Coronary artery (tissue), 2 donors: ENCODE results near the gene CRYBA4.
A peak's percentile ranks its signal among the peaks of the same experiment; 100 is the strongest.
"Not testable (repeated sequence)": the region's sequence is repeated elsewhere in the genome, so short reads cannot be mapped to it uniquely, and the experiment has no call there.

ENCODE experiments used
- DNase-seq: peaks from one replicate; pipeline ENCODE4 v3.0.0-alpha.2; 2017; ENCODE audit warnings: low spot score
- H3K27ac ChIP-seq, 2 donors: fragments of 200-600 bp; sonication (generic); one replicate each; pipeline ENCODE4 v1.5.1; 2016 to 2019
- H3K4me3 ChIP-seq: fragments of 200-600 bp; sonication (generic); 2 replicates; pipeline ENCODE4 v1.5.1; 2016; ENCODE audit warnings: mild to moderate bottlenecking, moderate library complexity
- TF ChIP-seq, protein P1 (sequence below): fragments of 200-600 bp; sonication (generic); IDR thresholded peaks from one replicate; pipeline ENCODE4 v1.5.1; 2019; ENCODE audit warnings: antibody characterized with exemption

The CRYBA4 gene

DNA sequence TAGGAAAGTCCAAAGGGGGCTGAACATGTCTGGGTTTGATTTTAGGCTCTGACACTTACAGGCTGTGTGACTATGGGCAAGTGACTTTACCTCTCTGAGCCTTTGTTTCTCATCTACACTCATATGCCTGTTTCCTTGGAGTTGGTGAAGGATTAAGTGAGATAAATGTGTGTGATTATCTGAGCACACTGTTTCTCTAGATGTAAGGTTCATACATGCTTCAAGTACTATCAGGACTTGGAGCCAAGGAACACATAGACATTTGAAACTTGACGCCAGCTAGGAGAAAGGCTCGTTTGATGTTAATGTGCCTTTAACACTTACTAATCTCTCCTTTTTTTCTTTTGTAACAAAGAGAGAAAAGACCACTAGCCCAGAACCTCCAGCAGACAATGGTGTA lies 13.6 kb upstream of the CRYBA4 start:
- TF ChIP-seq, protein P1, sequence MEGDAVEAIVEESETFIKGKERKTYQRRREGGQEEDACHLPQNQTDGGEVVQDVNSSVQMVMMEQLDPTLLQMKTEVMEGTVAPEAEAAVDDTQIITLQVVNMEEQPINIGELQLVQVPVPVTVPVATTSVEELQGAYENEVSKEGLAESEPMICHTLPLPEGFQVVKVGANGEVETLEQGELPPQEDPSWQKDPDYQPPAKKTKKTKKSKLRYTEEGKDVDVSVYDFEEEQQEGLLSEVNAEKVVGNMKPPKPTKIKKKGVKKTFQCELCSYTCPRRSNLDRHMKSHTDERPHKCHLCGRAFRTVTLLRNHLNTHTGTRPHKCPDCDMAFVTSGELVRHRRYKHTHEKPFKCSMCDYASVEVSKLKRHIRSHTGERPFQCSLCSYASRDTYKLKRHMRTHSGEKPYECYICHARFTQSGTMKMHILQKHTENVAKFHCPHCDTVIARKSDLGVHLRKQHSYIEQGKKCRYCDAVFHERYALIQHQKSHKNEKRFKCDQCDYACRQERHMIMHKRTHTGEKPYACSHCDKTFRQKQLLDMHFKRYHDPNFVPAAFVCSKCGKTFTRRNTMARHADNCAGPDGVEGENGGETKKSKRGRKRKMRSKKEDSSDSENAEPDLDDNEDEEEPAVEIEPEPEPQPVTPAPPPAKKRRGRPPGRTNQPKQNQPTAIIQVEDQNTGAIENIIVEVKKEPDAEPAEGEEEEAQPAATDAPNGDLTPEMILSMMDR = no peak
- H3K4me3 ChIP-seq = no peak overlapping the region
- no peak for DNase-seq
- no peak overlapping the region for H3K27ac ChIP-seq

- no peak for DNase-seq
These were observed 12.5 kb upstream of the CRYBA4 start for GRCh38 chr22:26609287-26609686.

GRCh38 chr22:26610072-26610958 lies 11.4 kb upstream of the CRYBA4 start:
- Histone ChIP-seq H3K4me3 (no peak overlapping the region), H3K27ac (peak overlapping the region in 1 of 2 donors; percentile 2)
- TF ChIP-seq, protein P1 = no peak
- DNase-seq = no peak

More at GRCh38 chr22:26609287-26609686, 12.5 kb upstream of the CRYBA4 start:
- H3K4me3 ChIP-seq = no peak overlapping the region
- TF ChIP-seq, protein P1 = no peak
- no peak overlapping the region for H3K27ac ChIP-seq

GRCh38 chr22:26610996-26611395 lies 10.8 kb upstream of the CRYBA4 start:
- TF ChIP-seq, protein P1 = no peak
- no peak for DNase-seq
- no peak overlapping the region for H3K4me3 ChIP-seq
- H3K27ac ChIP-seq = peak overlapping the region in 1 of 2 donors; percentile 2

DNA sequence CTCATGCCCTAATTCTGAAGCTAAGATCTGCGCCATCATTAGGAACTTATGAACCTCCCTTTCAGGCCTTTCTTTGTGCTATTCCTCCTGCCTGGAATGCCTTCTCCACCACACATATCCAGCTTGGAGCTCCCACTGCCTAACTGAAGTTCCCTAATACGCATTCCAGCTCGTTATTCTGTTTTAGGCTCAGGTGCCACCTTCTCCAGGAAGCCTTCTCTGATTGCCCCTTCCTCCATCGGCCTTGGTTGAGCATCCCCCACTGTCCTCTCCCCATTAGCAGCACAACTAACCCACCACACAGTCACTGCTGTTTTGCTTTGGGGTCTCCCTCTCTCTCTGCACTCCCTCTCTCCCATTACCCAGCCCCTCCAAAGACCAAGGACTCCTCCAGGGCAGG lies 9.1 kb upstream of the CRYBA4 start:
- TF ChIP-seq, protein P1 = no peak
- no peak for DNase-seq

DNA sequence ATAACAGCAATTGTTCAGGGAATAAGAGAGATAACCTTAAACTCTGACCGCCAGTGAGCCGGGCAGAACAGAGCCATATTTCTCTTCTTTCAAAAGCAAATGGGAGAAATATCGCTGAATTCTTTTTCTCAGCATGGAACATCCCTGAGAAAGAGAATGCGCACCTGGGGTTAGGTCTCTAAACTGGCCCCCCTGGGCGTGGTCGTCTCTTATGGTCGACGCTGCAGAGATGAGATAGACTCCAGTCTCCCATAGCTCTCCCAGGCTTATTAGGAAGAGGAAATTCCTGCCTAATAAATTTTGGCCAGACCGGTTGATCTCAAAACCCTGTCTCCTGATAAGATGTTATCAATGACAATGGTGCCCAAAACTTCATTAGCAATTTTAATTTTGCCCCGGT lies 8.0 kb upstream of the CRYBA4 start:
- H3K27ac ChIP-seq, DNase-seq, H3K4me3 ChIP-seq: not testable (repeated sequence)

More for the DNA sequence above, 9.1 kb upstream of the CRYBA4 start:
- no peak overlapping the region for H3K4me3 ChIP-seq
- H3K27ac ChIP-seq = no peak overlapping the region

- TF ChIP-seq, protein P1 = no peak
- H3K4me3 ChIP-seq = no peak overlapping the region
- no peak for DNase-seq
- no peak overlapping the region for H3K27ac ChIP-seq
These were observed 7.4 kb upstream of the CRYBA4 start for GRCh38 chr22:26614322-26614721.
